ENCODE results near the gene HSPB6. TPM values are rescaled to one million over a fixed set of nuclear protein-coding genes. Genes with fewer than 3 reads are reported as not detected.
A peak's percentile ranks its signal among the peaks of the same experiment; 100 is the strongest.

Gene HSPB6
- total and polyA plus RNA-seq, 8 donors, result 3.4 to 59.8 (median 14.8) TPM

- ATAC-seq (no peak), DNase-seq (peak in 1 of 6 donors; percentile 20), FAIRE-seq (no peak)
- Histone ChIP-seq H3K36me3 (no peaks in the 10 kb centered on the region), H3K4me3 (no peak overlapping the region), H3K9me3 (no peaks in the 10 kb centered on the region), H3K27me3 (no peaks in the 10 kb centered on the region), H3K27ac (no peak overlapping the region), H3K4me1 (peaks cover 0 to 4% (median 0%) of the 10 kb centered on the region in 3 donors)
- TF ChIP-seq CTCF (IDR thresholded peaks at IDR 0.05), result no peak
- WGBS, 2 donors, result 87 to 92% methylated on average over 15 of the region's 15 CpGs
- intact Hi-C loops (cut with DNase I), result no loop called here
Observed at GRCh38 chr19:35792312-35792711, 35.5 kb upstream of the HSPB6 start.

GRCh38 chr19:35791814-35792279, 35.0 kb upstream of the HSPB6 start:
- FAIRE-seq (no peak), DNase-seq (no peak)
- WGBS, 2 donors, result 66 to 71% methylated on average over 9 of the region's 9 CpGs

GRCh38 chr19:35790981-35791813, 34.4 kb upstream of the HSPB6 start:
- intact Hi-C loops (cut with DNase I), result no loop called here

More at GRCh38 chr19:35791814-35792279, 35.0 kb upstream of the HSPB6 start:
- TF ChIP-seq CTCF (IDR thresholded peaks at IDR 0.05), result no peak
- intact Hi-C loops (cut with DNase I), result no loop called here
- peak in 1 of 4 donors; percentile 4 for ATAC-seq
- H3K4me1 ChIP-seq, result peaks cover 0 to 4% (median 0%) of the 10 kb centered on the region in 3 donors
- H3K36me3 ChIP-seq, result no peaks in the 10 kb centered on the region
- H3K9me3 ChIP-seq, result no peaks in the 10 kb centered on the region
- H3K27ac ChIP-seq, result no peak overlapping the region
- H3K27me3 ChIP-seq, result no peaks in the 10 kb centered on the region
- no peak overlapping the region for H3K4me3 ChIP-seq

GRCh38 chr19:35789978-35790944, 33.4 kb upstream of the HSPB6 start:
- Histone ChIP-seq H3K9me3 (no peaks in the 10 kb centered on the region), H3K27ac (no peak overlapping the region), H3K4me3 (no peak overlapping the region), H3K4me1 (peaks cover 0 to 4% (median 0%) of the 10 kb centered on the region in 3 donors), H3K27me3 (no peaks in the 10 kb centered on the region), H3K36me3 (no peaks in the 10 kb centered on the region)
- TF ChIP-seq CTCF (IDR thresholded peaks at IDR 0.05), result no peak
- intact Hi-C loops (cut with DNase I), result no loop called here
- DNase-seq (peak in 3 of 6 donors; percentile 30 to 68 (median 57)), ATAC-seq (no peak), FAIRE-seq (no peak)
- 82 to 84% methylated on average over 16 to 19 of the region's 19 CpGs for WGBS, 2 donors

More at GRCh38 chr19:35790981-35791813, 34.4 kb upstream of the HSPB6 start:
- peak; percentile 77 to 94 (median 87) for ATAC-seq
- FAIRE-seq, result no peak
- peaks cover 0 to 4% (median 0%) of the 10 kb centered on the region in 3 donors for H3K4me1 ChIP-seq
- TF ChIP-seq CTCF (IDR thresholded peaks at IDR 0.05), result no peak
- H3K27me3 ChIP-seq, result no peaks in the 10 kb centered on the region
- no peaks in the 10 kb centered on the region for H3K9me3 ChIP-seq
- H3K4me3 ChIP-seq, result no peak overlapping the region
- DNase-seq, result peak; percentile 66 to 91 (median 78)
- no peaks in the 10 kb centered on the region for H3K36me3 ChIP-seq
- H3K27ac ChIP-seq, result no peak overlapping the region
- WGBS, 2 donors, result 49 to 54% methylated on average over 19 to 20 of the region's 20 CpGs
